ENCODE measurements around the gene TMEM223. TPM values are rescaled to one million over a fixed set of nuclear protein-coding genes. Genes with fewer than 3 reads are reported as not detected.

Gene TMEM223
- total RNA-seq, 1 donor from 2014 or later = 14.7 TPM

GRCh38 chr11:62794201-62794775 lies 2.5 kb upstream of the TMEM223 start:
- peaks cover 28% of the 10 kb centered on the region for H3K4me1 Mint-ChIP-seq (ENCODE audit: low read depth)
- no peak overlapping the region for H3K27ac Mint-ChIP-seq (ENCODE audit: unreplicated experiment)
- no peak overlapping the region for H3K4me3 Mint-ChIP-seq (ENCODE audit: unreplicated experiment)
- DNase-seq (ENCODE audit: low spot score) = no peak
- H3K36me3 Mint-ChIP-seq (ENCODE audit: low read depth) = peaks cover 35% of the 10 kb centered on the region
- no peaks in the 10 kb centered on the region for H3K27me3 Mint-ChIP-seq (ENCODE audit: low read depth)
- H3K9me3 Mint-ChIP-seq (ENCODE audit: low read depth) = no peaks in the 10 kb centered on the region
- TF ChIP-seq CTCF (IDR thresholded peaks at IDR 0.05) = no peak

GRCh38 chr11:62792202-62792575 lies 383 bp upstream of the TMEM223 start:
- H3K36me3 Mint-ChIP-seq (ENCODE audit: low read depth) = peaks cover 27% of the 10 kb centered on the region
- peak overlapping the region; percentile 88 for H3K4me3 Mint-ChIP-seq (ENCODE audit: unreplicated experiment)
- H3K27me3 Mint-ChIP-seq (ENCODE audit: low read depth) = no peaks in the 10 kb centered on the region
- peak overlapping the region; percentile 94 for H3K27ac Mint-ChIP-seq (ENCODE audit: unreplicated experiment)
- peaks cover 45% of the 10 kb centered on the region for H3K4me1 Mint-ChIP-seq (ENCODE audit: low read depth)
- H3K9me3 Mint-ChIP-seq (ENCODE audit: low read depth) = no peaks in the 10 kb centered on the region
- TF ChIP-seq CTCF (IDR thresholded peaks at IDR 0.05) = peak; percentile 4
- no peak for DNase-seq (ENCODE audit: low spot score)

- Mint-ChIP-seq H3K9me3 (ENCODE audit: low read depth) (no peaks in the 10 kb centered on the region), H3K36me3 (ENCODE audit: low read depth) (peaks cover 12% of the 10 kb centered on the region), H3K4me1 (ENCODE audit: low read depth) (peaks cover 54% of the 10 kb centered on the region), H3K27me3 (ENCODE audit: low read depth) (no peaks in the 10 kb centered on the region), H3K27ac (ENCODE audit: unreplicated experiment) (peak overlapping the region; percentile 76), H3K4me3 (ENCODE audit: unreplicated experiment) (no peak overlapping the region)
- TF ChIP-seq CTCF (IDR thresholded peaks at IDR 0.05) = no peak
- DNase-seq (ENCODE audit: low spot score) = no peak
These were observed 2.2 kb downstream of the TMEM223 start for GRCh38 chr11:62789576-62789975.

GRCh38 chr11:62788991-62789390 lies 2.8 kb downstream of the TMEM223 start:
- H3K4me1 Mint-ChIP-seq (ENCODE audit: low read depth) = peaks cover 54% of the 10 kb centered on the region
- H3K27ac Mint-ChIP-seq (ENCODE audit: unreplicated experiment) = peak overlapping the region; percentile 76
- TF ChIP-seq CTCF (IDR thresholded peaks at IDR 0.05) = no peak

GRCh38 chr11:62787005-62787759 lies 4.6 kb downstream of the TMEM223 start, which contains the start of gene TMEM179B:
TSS of gene TMEM179B (plus strand) at chr11:62787402. CDS start at chr11:62787432, 30 bp downstream.
- peak within 1 kb of the TSS; percentile 96 for H3K27ac Mint-ChIP-seq (ENCODE audit: unreplicated experiment)
- H3K36me3 Mint-ChIP-seq (ENCODE audit: low read depth) = peaks cover 10% of the 10 kb centered on the region
- peak within 1 kb of the TSS; percentile 81 for H3K4me3 Mint-ChIP-seq (ENCODE audit: unreplicated experiment)
- no peaks in the 10 kb centered on the region for H3K27me3 Mint-ChIP-seq (ENCODE audit: low read depth)
- peaks cover 47% of the 10 kb centered on the region for H3K4me1 Mint-ChIP-seq (ENCODE audit: low read depth)
- peak; percentile 98 for DNase-seq (ENCODE audit: low spot score)
- TF ChIP-seq CTCF (IDR thresholded peaks at IDR 0.05) = peak; percentile 66
- H3K9me3 Mint-ChIP-seq (ENCODE audit: low read depth) = no peaks in the 10 kb centered on the region

More at GRCh38 chr11:62788991-62789390, 2.8 kb downstream of the TMEM223 start:
- Mint-ChIP-seq H3K36me3 (ENCODE audit: low read depth) (peaks cover 6% of the 10 kb centered on the region), H3K9me3 (ENCODE audit: low read depth) (no peaks in the 10 kb centered on the region), H3K27me3 (ENCODE audit: low read depth) (no peaks in the 10 kb centered on the region), H3K4me3 (ENCODE audit: unreplicated experiment) (peak overlapping the region; percentile 81)
- no peak for DNase-seq (ENCODE audit: low spot score)
